Keratinocyte (primary cell): Measurements from ENCODE around the gene COL9A2. TPM values are rescaled to one million over a fixed set of nuclear protein-coding genes. Genes with fewer than 3 reads are reported as not detected.
A peak's percentile ranks its signal among the peaks of the same experiment; 100 is the strongest.

Source experiments
- DNase-seq: peaks from one replicate; pipeline ENCODE4 v3.0.0-alpha.2; 2011; ENCODE audit warnings: low read depth, missing footprints, low spot score
- FAIRE-seq: peaks from 2 replicates; lab custom pipeline; 2011; peaks lifted over from hg19 to GRCh38; lab: Jason Lieb, UNC
- H2AFZ ChIP-seq: 2 replicates; pipeline ENCODE4 v1.6.0; 2012; ENCODE audit warnings: low read length, control low read depth, inconsistent platforms; ENCODE audit not compliant: control insufficient read depth
- H3K27ac ChIP-seq: 2 replicates; pipeline ENCODE4 v1.5.1; 2011; ENCODE audit warnings: low read length; ENCODE audit not compliant: control insufficient read depth, insufficient read depth
- H3K27me3 ChIP-seq: 3 replicates; pipeline ENCODE4 v1.6.0; 2011; ENCODE audit warnings: low read length; ENCODE audit not compliant: control insufficient read depth, insufficient read depth; ENCODE audit errors: extremely low read depth
- H3K36me3 ChIP-seq, 2 experiments: 2 replicates in 1 of 2; 3 replicates in 1 of 2; pipeline ENCODE4 v1.5.1; 2011; ENCODE audit warnings: low read length in 2 of 2, mild to moderate bottlenecking in 1 of 2; ENCODE audit not compliant: control insufficient read depth in 2 of 2, insufficient read depth in 2 of 2; ENCODE audit errors: extremely low read depth in 1 of 2
- H3K4me1 ChIP-seq: 3 replicates; pipeline ENCODE4 v1.5.1; 2011; ENCODE audit warnings: low read length; ENCODE audit not compliant: control insufficient read depth, insufficient read depth; ENCODE audit errors: extremely low read depth
- H3K4me2 ChIP-seq: 3 replicates; pipeline ENCODE4 v1.6.0; 2011; ENCODE audit warnings: low read depth, low read length; ENCODE audit not compliant: control insufficient read depth, insufficient read depth; ENCODE audit errors: extremely low read depth
- H3K4me3 ChIP-seq, 3 experiments: fragments of 200-600 bp in 1 of 3; sonication (generic) in 1 of 3; 2 replicates in 2 of 3; 3 replicates in 1 of 3; pipeline ENCODE4 v1.5.1; 2011 to 2016; ENCODE audit warnings: low read length in 3 of 3, mild to moderate bottlenecking in 3 of 3, control low read depth in 2 of 3, inconsistent platforms in 1 of 3, low read depth in 1 of 3, mixed read lengths in 1 of 3, mixed run types in 1 of 3, moderate library complexity in 1 of 3; ENCODE audit not compliant: control insufficient read depth in 2 of 3, insufficient read depth in 2 of 3; ENCODE audit errors: extremely low read depth in 1 of 3
- H3K79me2 ChIP-seq: 2 replicates; pipeline ENCODE4 v1.6.0; 2012; ENCODE audit warnings: low read length; ENCODE audit not compliant: control insufficient read depth, insufficient read depth
- H3K9ac ChIP-seq: 3 replicates; pipeline ENCODE4 v1.6.0; 2011; ENCODE audit warnings: low read length; ENCODE audit not compliant: control insufficient read depth, insufficient read depth; ENCODE audit errors: extremely low read depth
- H3K9me1 ChIP-seq: 3 replicates; pipeline ENCODE4 v1.6.0; 2011; ENCODE audit warnings: low read length; ENCODE audit not compliant: control insufficient read depth, insufficient read depth; ENCODE audit errors: extremely low read depth
- H3K9me3 ChIP-seq: 2 replicates; pipeline ENCODE4 v1.5.1; 2012; ENCODE audit warnings: low read depth, low read length; ENCODE audit not compliant: control insufficient read depth
- H4K20me1 ChIP-seq: 3 replicates; pipeline ENCODE4 v1.6.0; 2011; ENCODE audit warnings: low read length; ENCODE audit not compliant: control insufficient read depth, insufficient read depth; ENCODE audit errors: extremely low read depth
- CTCF ChIP-seq, 3 experiments: IDR thresholded peaks in 1 of 3; conservative IDR thresholded peaks in 1 of 3; optimal IDR thresholded peaks in 1 of 3; 2 replicates in 2 of 3; 3 replicates in 1 of 3; pipeline versions ENCODE3 to v1.5.1; 2011; ENCODE audit warnings: low read length in 3 of 3, mild to moderate bottlenecking in 3 of 3, moderate library complexity in 2 of 3, control low read depth in 1 of 3, inconsistent platforms in 1 of 3; ENCODE audit not compliant: insufficient read depth in 2 of 3; ENCODE audit errors: extremely low read depth in 1 of 3
- EZH2 ChIP-seq: IDR thresholded peaks from one replicate; pipeline ENCODE4 v1.6.1; 2012; ENCODE audit warnings: inconsistent platforms, mild to moderate bottlenecking, low read length, moderate library complexity
- dilution Hi-C: fragments of 300-500 bp; cut with MboI; formaldehyde crosslinking; loops from one replicate; pipeline ENCODE4 v1.7.0; 2020; ENCODE audit warnings: low sequenced_read_pairs; ENCODE audit not compliant: extremely low pct_ligation_motif_present
- polyA plus RNA-seq, 5 experiments: library from polyadenylated mRNA; depleted of rRNA in 3 of 5; stranded (reverse) in 3 of 5; stranded (forward) in 1 of 5; unstranded in 1 of 5; fragments of >200 nt; gene quantifications; 1 replicate in 1 of 5; 2 replicates in 3 of 5; 3 replicates in 1 of 5; pipeline versions ENCODE4 v1.2.1 to v1.2.3, GENCODE V29; 2011 to 2012; ENCODE audit warnings: missing spikeins in 2 of 5, low read depth in 1 of 5, low replicate concordance in 1 of 5

The COL9A2 gene
- polyA plus RNA-seq, 1 donor (not counting 4 experiments of a cell fraction or from before 2014, with no cell fraction given), result 1.6 TPM

DNA sequence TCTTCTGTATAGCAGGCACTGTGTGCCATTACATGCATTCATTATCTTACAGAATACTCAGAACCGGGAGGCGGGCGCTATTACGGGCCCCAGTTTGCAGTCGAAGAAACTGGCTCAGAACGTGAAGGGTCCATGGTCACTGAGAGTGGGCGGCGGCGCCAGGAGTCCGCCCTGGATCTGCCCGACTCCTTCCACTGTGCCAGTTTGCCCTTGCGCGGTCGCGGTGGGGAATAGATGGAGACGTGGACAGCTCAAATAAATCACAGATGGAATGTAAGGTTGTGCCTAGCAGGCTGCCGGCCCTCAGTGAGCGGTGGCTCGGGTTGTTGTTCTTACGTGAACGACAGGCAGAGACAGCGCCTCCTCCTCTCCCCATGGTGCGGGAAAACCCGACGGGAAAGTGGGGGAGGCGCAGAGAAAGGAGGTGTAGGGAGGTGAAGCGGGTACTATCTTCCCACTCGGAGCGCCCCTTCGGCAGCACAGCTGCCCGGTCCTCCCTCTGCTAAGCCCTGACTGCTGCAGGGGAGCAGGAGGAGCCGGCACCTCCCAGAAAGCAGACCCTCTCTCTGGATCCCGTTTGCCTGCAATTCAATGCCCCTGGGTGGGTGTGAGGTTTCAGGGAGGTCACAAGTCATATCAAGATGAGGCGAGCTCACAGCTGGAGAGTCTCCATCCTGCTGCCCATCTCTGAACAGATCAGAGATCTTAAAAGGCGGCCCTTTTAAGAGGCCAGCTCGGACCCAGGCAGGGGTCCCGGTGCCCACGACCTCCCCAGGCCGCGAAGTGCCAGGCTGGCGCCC is 1.1 kb downstream of the COL9A2 start:
- Histone ChIP-seq H3K4me2 (peak overlapping the region; percentile 87), H3K4me1 (peaks cover 12% of the 10 kb centered on the region), H3K27ac (no peak overlapping the region), H4K20me1 (no peaks in the 10 kb centered on the region), H3K9me1 (no peaks in the 10 kb centered on the region), H3K9me3 (no peaks in the 10 kb centered on the region), H3K4me3 (peak overlapping the region in 1 of 3 experiments; percentile 48), H3K36me3 (no peaks in the 10 kb centered on the region), H3K79me2 (no peaks in the 10 kb centered on the region), H3K9ac (peak overlapping the region; percentile 22), H3K27me3 (peaks cover 26% of the 10 kb centered on the region), H2AFZ (peak overlapping the region; percentile 40)
- DNase-seq, result no peak
- TF ChIP-seq EZH2, result peak; percentile 68
- no peak for TF ChIP-seq CTCF (optimal IDR thresholded peaks at IDR 0.05 in 1 of 3, IDR thresholded peaks at IDR 0.05 in 1 of 3, conservative IDR thresholded peaks at IDR 0.05 in 1 of 3; ENCODE audit: extremely low read depth in 1 of 3, insufficient read depth in 2 of 3, low read length in 3 of 3)
- no peak for FAIRE-seq
- dilution Hi-C loops, result no loop called here

GRCh38 chr1:40315239-40315794 is 1.8 kb downstream of the COL9A2 start:
- H3K9me3 ChIP-seq, result no peaks in the 10 kb centered on the region
- H2AFZ ChIP-seq, result peak overlapping the region; percentile 98
- no peaks in the 10 kb centered on the region for H3K79me2 ChIP-seq
- dilution Hi-C loops, result no loop called here
- no peaks in the 10 kb centered on the region for H3K9me1 ChIP-seq
- H3K27me3 ChIP-seq, result peaks cover 26% of the 10 kb centered on the region
- H3K9ac ChIP-seq, result peak overlapping the region; percentile 63
- peak overlapping the region in 1 of 3 experiments; percentile 58 for H3K4me3 ChIP-seq
- peak; percentile 55 for DNase-seq
- no peaks in the 10 kb centered on the region for H3K36me3 ChIP-seq
- no peak overlapping the region for H3K27ac ChIP-seq
- no peaks in the 10 kb centered on the region for H4K20me1 ChIP-seq
- H3K4me2 ChIP-seq, result peak overlapping the region; percentile 87
- peak; percentile 55 for FAIRE-seq
- TF ChIP-seq CTCF (optimal IDR thresholded peaks at IDR 0.05 in 1 of 3, IDR thresholded peaks at IDR 0.05 in 1 of 3, conservative IDR thresholded peaks at IDR 0.05 in 1 of 3; ENCODE audit: extremely low read depth in 1 of 3, insufficient read depth in 2 of 3, low read length in 3 of 3), result peak; percentile 89 to 98 (median 91)
- no peak for TF ChIP-seq EZH2
- H3K4me1 ChIP-seq, result peaks cover 12% of the 10 kb centered on the region
